Ectodermal cell (in vitro differentiated cells): ENCODE results near the gene PTPRN2.

Source experiments
- H3K27ac ChIP-seq: 2 replicates; pipeline ENCODE4 v1.7.0; 2013; ENCODE audit warnings: mild to moderate bottlenecking, low read depth, low read length; ENCODE audit not compliant: insufficient read depth, poor library complexity, severe bottlenecking
- H3K27me3 ChIP-seq: 2 replicates; pipeline ENCODE4 v1.7.0; 2013; ENCODE audit warnings: mild to moderate bottlenecking, low read length; ENCODE audit not compliant: insufficient read depth, control insufficient read depth, poor library complexity, severe bottlenecking
- H3K36me3 ChIP-seq: one replicate; pipeline ENCODE4 v1.7.0; 2013; ENCODE audit warnings: low read length; ENCODE audit not compliant: control insufficient read depth, insufficient read depth
- H3K4me1 ChIP-seq: one replicate; pipeline ENCODE4 v1.7.0; 2013; ENCODE audit warnings: low read length; ENCODE audit not compliant: control insufficient read depth, insufficient read depth
- H3K4me3 ChIP-seq: 2 replicates; pipeline ENCODE4 v1.7.0; 2013; ENCODE audit warnings: low read depth, low read length, control low read depth; ENCODE audit not compliant: insufficient read depth
- H3K9me3 ChIP-seq: 2 replicates; pipeline ENCODE4 v1.7.0; 2013; ENCODE audit warnings: mild to moderate bottlenecking, low read length, moderate library complexity; ENCODE audit not compliant: control insufficient read depth
- WGBS, 2 experiments: methylation state at CpG; one replicate each; pipeline ENCODE4 v1.1.7; 2013; ENCODE audit warnings: missing lambda C conversion rate in 2 of 2; 5-methylcytosine and 5-hydroxymethylcytosine counted together

The PTPRN2 gene

GRCh38 chr7:157577061-157577460, 1010.6 kb downstream of the PTPRN2 start:
- Histone ChIP-seq H3K4me3 (no peak overlapping the region), H3K9me3 (peaks cover 9% of the 10 kb centered on the region), H3K27ac (no peak overlapping the region), H3K4me1 (no peaks in the 10 kb centered on the region), H3K27me3 (no peaks in the 10 kb centered on the region), H3K36me3 (no peaks in the 10 kb centered on the region)
- 83 to 84% methylated on average over 14 of the region's 14 CpGs for WGBS, 2 experiments

- H3K4me3 ChIP-seq, result no peak overlapping the region
- H3K27me3 ChIP-seq, result no peaks in the 10 kb centered on the region
- no peak overlapping the region for H3K27ac ChIP-seq
- H3K36me3 ChIP-seq, result no peaks in the 10 kb centered on the region
- H3K4me1 ChIP-seq, result no peaks in the 10 kb centered on the region
- peaks cover 9% of the 10 kb centered on the region for H3K9me3 ChIP-seq
- 82 to 87% methylated on average over 36 of the region's 36 CpGs for WGBS, 2 experiments
These were observed 1011.2 kb downstream of the PTPRN2 start for GRCh38 chr7:157576415-157576814.

- peaks cover 12% of the 10 kb centered on the region for H3K9me3 ChIP-seq
- H3K36me3 ChIP-seq, result no peaks in the 10 kb centered on the region
- H3K27me3 ChIP-seq, result no peaks in the 10 kb centered on the region
- no peak overlapping the region for H3K4me3 ChIP-seq
- H3K4me1 ChIP-seq, result no peaks in the 10 kb centered on the region
- no peak overlapping the region for H3K27ac ChIP-seq
- 76% methylated on average over 5 of the region's 5 CpGs for WGBS, 2 experiments
These were observed 1011.8 kb downstream of the PTPRN2 start for GRCh38 chr7:157575777-157576176.

- 84 to 86% methylated on average over 15 of the region's 15 CpGs for WGBS, 2 experiments
- H3K36me3 ChIP-seq, result no peaks in the 10 kb centered on the region
These were observed 1012.6 kb downstream of the PTPRN2 start for GRCh38 chr7:157574914-157575586.

GRCh38 chr7:157574120-157574825, 1013.4 kb downstream of the PTPRN2 start:
- no peaks in the 10 kb centered on the region for H3K36me3 ChIP-seq
- H3K4me3 ChIP-seq, result no peak overlapping the region
- H3K27ac ChIP-seq, result no peak overlapping the region
- H3K9me3 ChIP-seq, result peaks cover 19% of the 10 kb centered on the region
- WGBS, 2 experiments, result 86% methylated on average over 24 of the region's 24 CpGs
- no peaks in the 10 kb centered on the region for H3K4me1 ChIP-seq
- H3K27me3 ChIP-seq, result no peaks in the 10 kb centered on the region

More at GRCh38 chr7:157574914-157575586, 1012.6 kb downstream of the PTPRN2 start:
- Histone ChIP-seq H3K27ac (no peak overlapping the region), H3K9me3 (peaks cover 12% of the 10 kb centered on the region), H3K4me1 (no peaks in the 10 kb centered on the region), H3K4me3 (no peak overlapping the region), H3K27me3 (no peaks in the 10 kb centered on the region)

- no peaks in the 10 kb centered on the region for H3K36me3 ChIP-seq
- H3K27ac ChIP-seq, result no peak overlapping the region
- no peaks in the 10 kb centered on the region for H3K27me3 ChIP-seq
- peaks cover 19% of the 10 kb centered on the region for H3K9me3 ChIP-seq
- no peaks in the 10 kb centered on the region for H3K4me1 ChIP-seq
- WGBS, 2 experiments, result 87 to 88% methylated on average over 5 of the region's 5 CpGs
- H3K4me3 ChIP-seq, result no peak overlapping the region
These were observed 1014.4 kb downstream of the PTPRN2 start for GRCh38 chr7:157573244-157573643.

GRCh38 chr7:157572622-157573021, 1015.0 kb downstream of the PTPRN2 start:
- H3K27me3 ChIP-seq, result no peaks in the 10 kb centered on the region
- H3K9me3 ChIP-seq, result peaks cover 19% of the 10 kb centered on the region
- no peak overlapping the region for H3K27ac ChIP-seq
- no peaks in the 10 kb centered on the region for H3K36me3 ChIP-seq
- no peak overlapping the region for H3K4me3 ChIP-seq
- 79 to 80% methylated on average over 14 of the region's 14 CpGs for WGBS, 2 experiments
- no peaks in the 10 kb centered on the region for H3K4me1 ChIP-seq

GRCh38 chr7:157570531-157571200, 1017.0 kb downstream of the PTPRN2 start:
- WGBS, 2 experiments, result 84 to 86% methylated on average over 24 of the region's 24 CpGs
- Histone ChIP-seq H3K9me3 (peaks cover 24% of the 10 kb centered on the region), H3K27me3 (no peaks in the 10 kb centered on the region), H3K4me3 (no peak overlapping the region), H3K36me3 (no peaks in the 10 kb centered on the region), H3K4me1 (no peaks in the 10 kb centered on the region), H3K27ac (no peak overlapping the region)

- peaks cover 26% of the 10 kb centered on the region for H3K9me3 ChIP-seq
- no peaks in the 10 kb centered on the region for H3K27me3 ChIP-seq
- 76 to 77% methylated on average over 8 of the region's 8 CpGs for WGBS, 2 experiments
- no peak overlapping the region for H3K4me3 ChIP-seq
- no peaks in the 10 kb centered on the region for H3K36me3 ChIP-seq
- H3K27ac ChIP-seq, result no peak overlapping the region
- no peaks in the 10 kb centered on the region for H3K4me1 ChIP-seq
These were observed 1017.7 kb downstream of the PTPRN2 start for GRCh38 chr7:157569967-157570366.
